GM21367 (cell line): ENCODE data around the gene IL36G.

Experiments used
- ATAC-seq: cut with Tn5 transposase; IDR thresholded peaks from one replicate; pipeline ENCODE4 v1.9.1; 2021; ENCODE audit not compliant: unreplicated experiment

The IL36G gene

DNA sequence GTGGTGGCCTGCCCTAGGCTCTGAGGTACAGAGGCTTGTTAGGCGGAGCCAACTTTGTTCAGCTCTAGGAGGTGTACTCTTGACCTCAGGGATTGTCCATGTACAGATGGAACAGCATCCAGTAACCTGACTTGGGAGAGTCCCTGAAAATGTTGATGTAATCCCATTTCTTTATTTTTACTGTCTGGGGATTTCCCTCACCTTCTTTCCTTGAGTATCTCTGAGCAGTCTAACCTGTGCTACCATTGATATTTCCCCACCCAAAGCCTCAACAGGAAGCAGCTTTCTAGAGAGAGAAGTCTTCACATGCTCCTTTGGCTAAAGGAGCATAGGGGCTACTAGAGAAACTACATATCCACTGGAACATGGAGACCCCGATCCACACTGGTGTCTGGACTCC is 37.8 kb downstream of the IL36G start:
- ATAC-seq: no peak

DNA sequence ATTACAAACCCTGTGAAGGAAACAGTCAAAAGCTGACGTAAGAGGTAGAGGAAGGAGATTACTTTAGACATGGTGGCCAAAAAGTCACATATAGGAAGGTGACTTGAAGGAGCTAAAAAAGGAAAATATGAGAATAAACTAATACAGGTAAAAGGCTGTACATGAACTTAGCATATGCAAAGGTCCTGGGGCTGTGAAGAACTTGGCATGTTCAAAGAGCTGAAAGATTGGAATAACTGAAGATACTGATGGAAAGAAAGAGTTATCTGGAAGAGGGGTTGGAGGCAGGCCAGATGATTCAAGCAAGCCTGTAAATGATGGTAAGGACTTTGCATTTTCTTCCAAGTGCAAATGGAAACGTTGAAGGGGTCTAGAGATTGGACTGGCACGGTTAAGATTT is 40.7 kb downstream of the IL36G start:
- no peak for ATAC-seq

DNA sequence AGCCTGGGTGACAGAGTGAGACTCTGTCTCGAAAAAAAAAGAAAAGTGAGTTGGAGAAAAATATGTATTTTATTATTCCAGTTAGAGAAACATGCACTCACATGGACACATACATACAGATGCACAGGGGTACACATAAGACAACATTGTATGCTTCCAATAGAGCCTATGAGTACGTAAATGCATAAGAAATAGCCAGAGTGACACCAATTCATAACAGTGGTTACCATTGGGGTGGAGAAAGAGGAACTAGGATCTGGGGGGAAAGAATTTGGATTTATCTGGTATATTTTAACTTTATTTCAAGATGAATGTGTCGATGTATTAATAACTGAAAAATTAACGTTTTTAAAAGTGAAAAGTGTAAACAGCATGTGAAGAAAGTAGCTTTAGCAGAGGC is 43.5 kb downstream of the IL36G start:
- no peak for ATAC-seq

DNA sequence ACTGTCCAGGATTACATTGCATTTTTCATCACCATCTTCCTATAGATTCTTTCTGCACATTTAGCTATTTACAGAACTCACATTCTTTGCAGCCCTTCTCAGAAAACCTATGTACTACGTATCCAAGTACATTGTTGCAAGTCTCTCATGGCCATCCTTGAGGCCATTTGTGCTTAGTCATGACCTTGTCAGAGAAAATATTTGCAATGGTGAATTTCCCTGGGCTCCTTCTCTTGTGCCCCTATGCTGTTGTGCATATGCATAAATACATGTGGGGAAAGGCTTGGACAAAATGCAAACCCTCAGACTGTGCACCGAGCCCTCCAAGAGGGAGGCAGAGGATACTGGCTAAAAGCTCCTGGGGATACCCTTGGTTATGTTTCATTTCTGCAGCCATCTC is 47.0 kb downstream of the IL36G start:
- ATAC-seq: no peak

DNA sequence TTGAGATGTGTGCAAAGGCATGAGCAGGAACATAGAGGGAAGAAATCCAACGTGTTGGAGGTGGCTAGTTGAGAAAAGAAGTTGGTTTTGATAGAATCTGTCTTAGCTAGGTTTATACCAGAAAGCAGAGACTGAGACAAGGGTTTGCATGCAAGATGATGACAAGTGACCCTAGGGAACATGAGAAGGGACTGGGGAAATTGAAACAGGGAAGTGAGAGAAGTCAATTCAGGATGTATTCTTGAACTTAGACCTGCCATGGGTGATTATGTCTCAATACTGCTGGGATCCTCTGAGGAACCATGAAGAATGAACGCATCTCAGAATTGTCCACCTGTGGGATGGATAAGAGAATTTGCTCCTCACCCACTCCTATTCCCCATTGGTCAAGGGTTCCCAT is 47.9 kb downstream of the IL36G start:
- no peak for ATAC-seq

DNA sequence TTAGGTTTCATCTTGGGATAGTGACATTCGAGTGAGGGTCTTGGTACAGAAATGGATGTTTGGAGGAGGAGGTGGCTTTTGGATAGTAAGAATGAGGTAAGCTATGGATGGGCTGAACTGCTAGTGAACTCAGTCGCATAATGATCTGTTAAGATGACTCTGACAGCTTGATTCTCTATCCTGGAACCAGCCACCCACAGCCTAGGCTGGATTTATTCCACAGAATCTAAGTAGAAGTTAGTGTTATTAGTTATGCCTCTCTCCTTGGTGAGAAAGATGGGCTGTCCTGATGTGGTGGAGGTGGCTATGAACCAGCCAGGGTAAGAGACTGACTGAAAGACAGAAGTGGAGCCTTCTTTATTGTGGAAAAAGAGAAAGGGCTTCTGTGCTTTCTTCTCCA is 49.9 kb downstream of the IL36G start:
- no peak for ATAC-seq

DNA sequence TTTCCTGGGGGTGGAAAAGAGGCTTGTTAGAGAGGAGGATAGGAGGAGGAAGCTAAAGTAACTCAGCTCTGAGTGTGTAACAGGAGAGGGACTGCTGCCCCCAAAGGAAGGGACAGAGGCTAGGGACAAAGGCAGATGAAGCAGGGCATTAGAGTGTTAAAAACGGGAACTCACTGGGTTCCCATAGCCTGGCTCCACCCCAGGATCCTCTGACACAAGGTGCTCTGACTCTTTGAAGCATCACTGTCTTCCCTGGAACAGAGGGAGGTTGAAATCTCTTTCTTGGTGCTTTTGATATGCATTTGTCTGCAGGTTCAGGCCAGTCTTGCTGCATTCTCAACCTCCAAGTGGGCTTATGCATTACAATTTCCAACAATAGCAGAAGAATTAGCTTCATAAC is 50.3 kb downstream of the IL36G start:
- ATAC-seq: no peak

DNA sequence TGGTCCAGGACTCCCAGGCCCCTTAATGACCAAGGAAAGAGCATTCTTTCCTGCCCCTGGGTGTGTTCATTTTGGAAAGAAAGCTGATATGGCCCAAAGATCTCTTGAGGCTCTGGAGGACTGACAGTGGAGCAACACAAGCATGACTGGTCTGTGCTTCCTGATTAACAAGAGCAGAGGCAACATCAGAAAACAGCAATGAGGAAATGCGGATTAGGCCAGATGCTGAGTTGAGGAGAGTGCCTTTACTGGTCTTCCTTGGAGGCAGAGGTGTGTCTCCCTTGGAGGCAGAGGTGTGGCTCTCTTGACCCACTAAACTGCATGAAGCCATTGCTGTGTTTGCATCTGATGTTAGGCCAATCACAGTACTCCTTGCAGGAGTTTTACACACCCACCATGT is 54.9 kb downstream of the IL36G start:
- ATAC-seq: no peak

DNA sequence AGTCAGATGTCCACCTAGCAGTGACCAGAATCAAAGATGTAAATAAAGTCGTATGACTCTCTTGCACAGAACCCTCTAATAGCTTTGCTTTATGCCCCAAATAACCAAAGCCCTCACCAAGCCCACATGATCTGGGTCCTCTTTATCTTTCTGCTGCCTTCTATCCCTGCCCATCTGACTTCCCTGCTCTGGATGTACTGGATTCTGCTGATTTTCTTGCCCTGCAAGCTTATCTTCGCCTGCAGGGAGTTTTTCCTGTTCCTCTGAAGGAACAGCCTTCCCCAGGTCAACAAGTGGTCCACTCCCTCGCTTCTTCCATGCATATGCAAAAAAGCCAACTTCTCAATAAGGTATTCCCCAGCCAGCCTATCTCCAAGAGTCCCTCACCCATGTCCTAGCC is 56.2 kb downstream of the IL36G start:
- ATAC-seq: no peak
